B cell (primary cell): ENCODE results near the gene HOXB8. TPM values are rescaled to one million over a fixed set of nuclear protein-coding genes. Genes with fewer than 3 reads are reported as not detected.

Source experiments
- ATAC-seq: fragments of 200-7000 bp; cut with Tn5 transposase; one replicate; pipeline ENCODE4 v1.10.0; 2021; ENCODE audit warnings: low read depth, mild to moderate bottlenecking, moderate number of reproducible peaks, moderate library complexity
- CTCF ChIA-PET: fragments of 350-600 bp; sonication (Branson Sonifier 250); formaldehyde crosslinking; loops from one replicate; lab custom pipeline; 2021; ENCODE audit warnings: antibody characterized with exemption, inconsistent platforms; lab: Charles Lee
- POLR2A ChIA-PET: fragments of 350-600 bp; sonication (Branson Sonifier 250); formaldehyde crosslinking; loops from one replicate; lab custom pipeline; 2021; ENCODE audit warnings: antibody characterized with exemption; lab: Charles Lee
- DNase-seq: peaks from one replicate; pipeline ENCODE4 v3.0.0; 2013
- H2AFZ ChIP-seq: 2 replicates; pipeline ENCODE4 v1.6.1; 2012; ENCODE audit warnings: mild to moderate bottlenecking, low read depth, low read length; ENCODE audit not compliant: insufficient read depth, poor library complexity, severe bottlenecking
- H3K27ac ChIP-seq, 2 donors: 1 replicate in 1 of 2; 2 replicates in 1 of 2; pipeline ENCODE4 v1.5.1; 2012 to 2013; ENCODE audit warnings: low read length in 2 of 2, mild to moderate bottlenecking in 2 of 2, moderate library complexity in 1 of 2
- H3K27me3 ChIP-seq, 4 experiments: fragments of 200-600 bp in 1 of 4; sonication (generic) in 1 of 4; replicated peaks in 1 of 4; 1 replicate in 2 of 4; 2 replicates in 2 of 4; pipeline versions ENCODE4 v1.6.1 to v1.7.0; 2013 to 2016; ENCODE audit warnings: low read length in 3 of 4, mild to moderate bottlenecking in 2 of 4, mixed read lengths in 1 of 4, moderate library complexity in 1 of 4; ENCODE audit not compliant: insufficient read depth in 4 of 4, control insufficient read depth in 3 of 4; ENCODE audit errors: control extremely low read depth in 1 of 4
- H3K36me3 ChIP-seq, 2 experiments: replicated peaks in 1 of 2; 1 replicate in 1 of 2; 2 replicates in 1 of 2; pipeline versions ENCODE4 v1.6.1 to v1.7.1; 2013; ENCODE audit warnings: low read length in 1 of 2; ENCODE audit not compliant: insufficient read depth in 2 of 2, control insufficient read depth in 1 of 2; ENCODE audit errors: control extremely low read depth in 1 of 2, extremely low read depth in 1 of 2
- H3K4me1 ChIP-seq, 2 donors: fragments of 200-600 bp in 1 of 2; sonication (generic) in 1 of 2; 1 replicate in 1 of 2; 2 replicates in 1 of 2; pipeline versions ENCODE4 v1.5.1 to v1.6.1; 2013 to 2017; ENCODE audit warnings: low read length in 2 of 2; ENCODE audit not compliant: control insufficient read depth in 2 of 2, insufficient read depth in 2 of 2
- H3K4me2 ChIP-seq: replicated peaks from 2 replicates; pipeline ENCODE3; 2012; ENCODE audit warnings: mild to moderate bottlenecking, low read depth, low read length; ENCODE audit not compliant: poor library complexity, severe bottlenecking
- H3K4me3 ChIP-seq, 5 experiments: fragments of 200-600 bp in 1 of 5; sonication (generic) in 1 of 5; 1 replicate in 3 of 5; 2 replicates in 2 of 5; pipeline versions ENCODE4 v1.5.1 to v1.7.0; 2011 to 2016; ENCODE audit warnings: low read length in 4 of 5, mild to moderate bottlenecking in 4 of 5, low read depth in 2 of 5, control low read depth in 1 of 5, moderate library complexity in 1 of 5; ENCODE audit not compliant: insufficient read depth in 1 of 5; ENCODE audit errors: control extremely low read depth in 1 of 5, extremely low read depth in 1 of 5
- H3K79me2 ChIP-seq: fragments of 200-600 bp; sonication (generic); one replicate; pipeline ENCODE4 v1.6.0; 2016; ENCODE audit warnings: low read length; ENCODE audit not compliant: control insufficient read depth, insufficient read depth
- H3K9ac ChIP-seq: fragments of 200-600 bp; sonication (generic); 2 replicates; pipeline ENCODE4 v1.6.1; 2017; ENCODE audit warnings: mild to moderate bottlenecking, low read length, moderate library complexity
- H3K9me3 ChIP-seq, 3 donors: one replicate each; pipeline versions ENCODE4 v1.6.1 to v1.7.1; 2013; ENCODE audit warnings: low read length in 2 of 3; ENCODE audit not compliant: control insufficient read depth in 2 of 3, insufficient read depth in 1 of 3; ENCODE audit errors: control extremely low read depth in 1 of 3
- H4K20me1 ChIP-seq: 2 replicates; pipeline ENCODE4 v1.6.0; 2012; ENCODE audit warnings: mild to moderate bottlenecking, low read length; ENCODE audit not compliant: insufficient read depth, control insufficient read depth, poor library complexity, severe bottlenecking
- H3K27ac Mint-ChIP-seq: one replicate; pipeline ENCODE4 v1.8.0; 2021; ENCODE audit warnings: mixed read lengths
- H3K27me3 Mint-ChIP-seq: one replicate; pipeline ENCODE4 v1.8.0; 2021; ENCODE audit warnings: mixed read lengths
- H3K4me1 Mint-ChIP-seq: one replicate; pipeline ENCODE4 v1.8.0; 2021; ENCODE audit warnings: mixed read lengths
- H3K4me3 Mint-ChIP-seq: one replicate; pipeline ENCODE4 v1.8.0; 2021; ENCODE audit warnings: mixed read lengths
- H3K9me3 Mint-ChIP-seq: one replicate; pipeline ENCODE4 v1.8.0; 2022; ENCODE audit warnings: mixed read lengths; ENCODE audit not compliant: insufficient read depth
- CTCF ChIP-seq: fragments of 200-600 bp; IDR thresholded peaks from one replicate; pipeline ENCODE4 v1.8.0; 2022; ENCODE audit warnings: antibody characterized with exemption, mild to moderate bottlenecking
- EZH2 ChIP-seq: IDR thresholded peaks from 2 replicates; pipeline ENCODE4 v1.6.1; 2012; ENCODE audit warnings: borderline replicate concordance, low read depth, mild to moderate bottlenecking, moderate library complexity, low read length; ENCODE audit not compliant: insufficient read depth, poor library complexity, severe bottlenecking
- WGBS: methylation state at CpG from one replicate; pipeline ENCODE4 v1.1.5; 2013; ENCODE audit warnings: missing lambda C conversion rate; ENCODE audit not compliant: insufficient coverage; 5-methylcytosine and 5-hydroxymethylcytosine counted together
- intact Hi-C: fragments of 100-400 bp; cut with micrococcal nuclease; formaldehyde crosslinking; loops from one replicate; pipeline ENCODE4 v1.10.0; 2022
- polyA plus RNA-seq: library from polyadenylated mRNA; depleted of rRNA; stranded (reverse); fragments of >200 nt; gene quantifications from 2 replicates; pipeline ENCODE4 v1.2.3, GENCODE V29; 2012
- total RNA-seq, 2 donors: library from RNA; stranded (reverse); fragments of 120-200 nt in 1 of 2; gene quantifications; 1 replicate in 1 of 2; 2 replicates in 1 of 2; pipeline versions ENCODE4 v1.2.3 to v1.2.4, GENCODE V29; 2013 to 2022

Gene HOXB8
- total and polyA plus RNA-seq, 2 donors (not counting 1 experiment from before 2014, with no cell fraction given), result not detected

DNA sequence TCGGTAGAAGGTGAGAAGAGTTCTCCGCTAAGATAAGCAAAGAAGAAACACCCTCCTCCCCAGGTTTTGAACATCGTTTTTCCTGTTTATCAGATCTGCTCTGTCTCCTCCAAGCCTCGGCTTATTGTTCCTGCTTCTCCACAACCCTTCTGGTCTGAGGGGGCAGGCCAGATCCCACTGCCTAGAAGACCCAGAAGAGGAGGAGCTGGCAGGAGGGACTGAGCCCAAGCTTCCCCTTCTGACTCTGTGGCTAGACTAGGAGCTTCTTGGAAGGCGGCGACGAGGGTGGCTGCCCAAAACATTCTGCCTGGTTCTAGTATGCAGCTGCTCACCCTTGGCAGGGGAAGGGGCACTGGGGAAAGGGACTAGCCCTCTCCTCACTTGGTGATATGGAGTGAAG is 16.4 kb downstream of the HOXB8 start:
- no peak overlapping the region for H3K27ac ChIP-seq
- CTCF ChIA-PET, result interaction anchor here (0.7 to 1.1 kb wide), 3 partner anchors 8 to 98 kb away, joined by 3 to 6 read pairs (median 4); no protein-coding TSS in a partner anchor
- DNase-seq (peak; percentile 35), ATAC-seq (no peak)
- peaks cover 8% of the 10 kb centered on the region for H4K20me1 ChIP-seq
- H3K27me3 ChIP-seq, result peaks cover 0 to 100% (median 77%) of the 10 kb centered on the region in 4 experiments
- H3K4me3 ChIP-seq, result no peak overlapping the region
- peaks cover 40 to 45% of the 10 kb centered on the region in 2 donors for H3K4me1 ChIP-seq
- no peaks in the 10 kb centered on the region for H3K9me3 Mint-ChIP-seq
- peak overlapping the region; percentile 81 for H3K4me3 Mint-ChIP-seq
- no peaks in the 10 kb centered on the region for H3K36me3 ChIP-seq
- intact Hi-C loops, result loop anchor here (5.0 kb wide), 1 partner anchor 129 kb away; the partner anchor contains the start of gene HOXB13
- no peak overlapping the region for H3K9ac ChIP-seq
- peaks cover 35% of the 10 kb centered on the region for H3K4me1 Mint-ChIP-seq
- H3K27ac Mint-ChIP-seq, result no peak overlapping the region
- H3K4me2 ChIP-seq, result no peak overlapping the region
- 74% methylated on average over 5 of the region's 7 CpGs for WGBS
- POLR2A ChIA-PET, result no interaction called here
- H3K27me3 Mint-ChIP-seq, result peaks cover 85% of the 10 kb centered on the region
- H3K9me3 ChIP-seq, result peaks cover 0 to 30% (median 0%) of the 10 kb centered on the region in 3 donors
- H2AFZ ChIP-seq, result no peak overlapping the region
- TF ChIP-seq CTCF (no peak), EZH2 (no peak)
- no peaks in the 10 kb centered on the region for H3K79me2 ChIP-seq

DNA sequence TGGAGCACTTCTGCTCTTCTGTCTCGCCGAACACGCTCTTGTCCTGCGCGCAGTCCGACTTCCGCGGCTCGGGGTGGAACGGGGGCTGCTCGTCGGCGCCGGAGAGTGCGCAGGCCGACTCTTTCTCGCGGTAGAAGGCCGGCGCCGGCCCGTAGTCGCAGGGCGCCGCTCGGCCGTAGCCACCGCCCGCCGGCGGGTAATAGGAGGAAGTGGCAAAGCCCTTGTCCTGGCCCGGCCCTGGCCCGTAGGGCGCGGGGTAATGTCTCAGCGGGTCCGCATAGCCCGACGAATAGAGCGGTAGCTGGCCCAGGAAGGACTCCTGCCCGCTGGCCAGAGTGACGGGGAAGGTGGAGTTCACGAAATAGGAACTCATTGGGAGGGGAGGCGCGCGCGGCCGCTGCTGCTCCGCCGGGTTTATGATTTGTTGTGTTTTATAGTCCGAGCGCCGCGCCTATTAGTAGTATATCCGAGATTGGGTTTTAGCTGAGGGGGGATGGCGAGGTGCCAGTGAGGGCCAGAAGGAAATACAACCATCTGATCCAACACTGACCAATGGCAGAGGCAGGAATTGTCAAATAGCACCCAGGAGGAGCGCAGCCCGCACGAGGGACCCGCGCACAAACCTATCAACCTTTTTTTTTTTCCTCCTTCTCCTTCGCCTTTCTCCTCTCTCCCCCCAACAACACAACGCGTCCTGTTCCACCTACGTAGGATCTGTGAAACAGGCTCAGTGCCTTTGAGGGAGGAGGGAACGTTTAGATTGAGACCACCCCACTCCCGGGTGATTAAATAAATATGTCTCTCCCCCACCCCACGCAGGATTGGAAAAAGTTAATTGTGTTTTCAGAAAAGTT is 17.1 kb downstream of the HOXB8 start:
- Histone ChIP-seq H3K4me1 (peaks cover 45 to 50% of the 10 kb centered on the region in 2 donors), H3K9me3 (peaks cover 0 to 24% (median 0%) of the 10 kb centered on the region in 3 donors), H2AFZ (peak overlapping the region; percentile 73), H3K27ac (no peak overlapping the region), H3K4me2 (peak overlapping the region; percentile 94), H3K4me3 (peak overlapping the region in 4 of 5 experiments; percentile 28 to 63 (median 46)), H3K9ac (peak overlapping the region; percentile 67), H4K20me1 (peaks cover 8% of the 10 kb centered on the region), H3K36me3 (no peaks in the 10 kb centered on the region), H3K79me2 (no peaks in the 10 kb centered on the region), H3K27me3 (peaks cover 0 to 99% (median 75%) of the 10 kb centered on the region in 4 experiments)
- 3% methylated on average over 58 of the region's 68 CpGs for WGBS
- H3K27me3 Mint-ChIP-seq, result peaks cover 85% of the 10 kb centered on the region
- peak overlapping the region; percentile 56 for H3K27ac Mint-ChIP-seq
- DNase-seq (peak; percentile 82), ATAC-seq (peak; percentile 46)
- POLR2A ChIA-PET, result no interaction called here
- no peaks in the 10 kb centered on the region for H3K9me3 Mint-ChIP-seq
- H3K4me1 Mint-ChIP-seq, result peaks cover 42% of the 10 kb centered on the region
- intact Hi-C loops, result loop anchor here (2.0 to 5.0 kb wide), 2 partner anchors 13 to 129 kb away; partner anchors contain the start of genes HOXB13 and HOXB7
- H3K4me3 Mint-ChIP-seq, result peak overlapping the region; percentile 81
- CTCF ChIA-PET, result interaction anchor here (0.7 to 1.1 kb wide), 4 partner anchors 8 to 97 kb away, joined by 3 to 6 read pairs (median 4); no protein-coding TSS in a partner anchor
- peak; percentile 86 for TF ChIP-seq EZH2
- no peak for TF ChIP-seq CTCF
